ENCODE measurements around the gene CYB5D1. TPM values are rescaled to one million over a fixed set of nuclear protein-coding genes. Genes with fewer than 3 reads are reported as not detected.

The CYB5D1 gene
- total and polyA plus RNA-seq, 2 of the 8 experiments (the other 6 are each of a cell fraction or from before 2014, with no cell fraction given): 11.0 to 18.0 TPM

GRCh38 chr17:7881276-7882054, 23.7 kb downstream of the CYB5D1 start:
- Histone ChIP-seq H3K79me1 (ENCODE audit: low read depth, low read length) (no peaks in the 10 kb centered on the region), H3K4me1 (replicated peaks in 1 of 4; ENCODE audit: control insufficient read depth in 3 of 4, insufficient read depth in 4 of 4, low read length in 3 of 4) (peaks cover 0 to 3% (median 1%) of the 10 kb centered on the region in 4 experiments; a peak in 4 of 7 replicates), H4K5ac (ENCODE audit: insufficient read length, low read depth, low read length) (no peak overlapping the region), H3K27me3 (replicated peaks in 1 of 4; ENCODE audit: control insufficient read depth in 3 of 4, extremely low read depth in 1 of 4, insufficient read depth in 3 of 4, low read length in 3 of 4) (peaks cover 0 to 10% (median 3%) of the 10 kb centered on the region in 4 experiments; a peak in 3 of 7 replicates), H2BK12ac (ENCODE audit: low read depth, low read length) (no peak overlapping the region), H3K79me2 (ENCODE audit: control insufficient read depth in 1 of 2, insufficient read depth in 2 of 2, low read length in 2 of 2) (no peaks in the 10 kb centered on the region), H2BK120ac (replicated peaks; ENCODE audit: low read depth, low read length) (no peak overlapping the region), H3K9ac (replicated peaks in 1 of 4; ENCODE audit: extremely low read depth in 1 of 4, low read depth in 3 of 4, low read length in 3 of 4) (no peak overlapping the region), H4K91ac (replicated peaks; ENCODE audit: insufficient read length, low read length) (no peak overlapping the region), H3K4me3 (ENCODE audit: extremely low read depth in 1 of 4, insufficient read depth in 2 of 4, low read depth in 3 of 4, low read length in 4 of 4) (no peak overlapping the region), H4K8ac (ENCODE audit: extremely low read depth, insufficient read depth, low read length) (no peak overlapping the region), H3K36me3 (ENCODE audit: control insufficient read depth in 2 of 4, insufficient read depth in 4 of 4, low read length in 3 of 4) (peaks cover 3 to 10% (median 5%) of the 10 kb centered on the region in 4 experiments; a peak in 5 of 8 replicates), H2BK5ac (ENCODE audit: low read depth, low read length) (no peak overlapping the region), H3K18ac (ENCODE audit: extremely low read depth, low read length) (no peak overlapping the region), H3K23ac (ENCODE audit: insufficient read length) (no peak overlapping the region), H2BK20ac (ENCODE audit: low read length) (no peak overlapping the region), H3K4ac (replicated peaks; ENCODE audit: insufficient read length, low read depth, low read length) (no peak overlapping the region), H3K27ac (ENCODE audit: low read depth, low read length) (no peak overlapping the region), H2AK5ac (ENCODE audit: low read depth, low read length) (no peak overlapping the region), H3K56ac (replicated peaks; ENCODE audit: insufficient read length, low read depth, low read length) (no peak overlapping the region), H3K4me2 (ENCODE audit: insufficient read depth in 1 of 2, low read depth in 2 of 2, low read length in 2 of 2) (no peak overlapping the region), H3K9me3 (ENCODE audit: insufficient read depth in 2 of 2, low read depth in 1 of 2, low read length in 1 of 2) (no peaks in the 10 kb centered on the region), H2BK15ac (ENCODE audit: low read length) (no peak overlapping the region), H2AFZ (ENCODE audit: low read length) (no peak overlapping the region), H3K23me2 (ENCODE audit: low read depth, low read length) (peaks cover 11% of the 10 kb centered on the region; the same call in 1 of the 2 replicates), H3K14ac (ENCODE audit: insufficient read length) (no peak overlapping the region), H4K20me1 (replicated peaks in 1 of 2; ENCODE audit: control insufficient read depth in 1 of 2, insufficient read depth in 2 of 2, low read length in 2 of 2) (no peaks in the 10 kb centered on the region)
- no peak for FAIRE-seq
- TF ChIP-seq SAP30 (IDR thresholded peaks at IDR 0.05; ENCODE audit: insufficient read depth, insufficient replicate concordance, low read length): no peak
- TF ChIP-seq RBBP5 (IDR thresholded peaks at IDR 0.05; ENCODE audit: borderline replicate concordance, low read depth, low read length): no peak
- no peak for TF ChIP-seq ASH2L (IDR thresholded peaks at IDR 0.05; ENCODE audit: low read length)
- DNase-seq (ENCODE audit: low read depth in 1 of 2, low spot score in 2 of 2): no peak
- CTCF ChIA-PET (ENCODE audit: partially characterized antibody): no interaction called here
- POLR2A ChIA-PET (ENCODE audit: partially characterized antibody): no interaction called here
- 87% methylated on average over 7 of the region's 7 CpGs; no CpG with 5 or more reads in 1 of the 2 experiments for WGBS, 2 experiments (ENCODE audit: extremely low coverage in 1 of 2, insufficient coverage in 1 of 2, insufficient read length in 1 of 2, insufficient replicate concordance in 2 of 2, low coverage in 1 of 2, low lambda C conversion rate in 2 of 2, missing lambda C conversion rate in 1 of 2)

Data from H1 (cell line).